ENCODE data around the gene SNAP47. TPM values are rescaled to one million over a fixed set of nuclear protein-coding genes. Genes with fewer than 3 reads are reported as not detected.

The SNAP47 gene
- total and polyA plus RNA-seq, 9 of the 15 experiments (the other 6 are each of a cell fraction or from before 2014, with no cell fraction given): 2.5 to 41.3 (median 32.6) TPM

DNA sequence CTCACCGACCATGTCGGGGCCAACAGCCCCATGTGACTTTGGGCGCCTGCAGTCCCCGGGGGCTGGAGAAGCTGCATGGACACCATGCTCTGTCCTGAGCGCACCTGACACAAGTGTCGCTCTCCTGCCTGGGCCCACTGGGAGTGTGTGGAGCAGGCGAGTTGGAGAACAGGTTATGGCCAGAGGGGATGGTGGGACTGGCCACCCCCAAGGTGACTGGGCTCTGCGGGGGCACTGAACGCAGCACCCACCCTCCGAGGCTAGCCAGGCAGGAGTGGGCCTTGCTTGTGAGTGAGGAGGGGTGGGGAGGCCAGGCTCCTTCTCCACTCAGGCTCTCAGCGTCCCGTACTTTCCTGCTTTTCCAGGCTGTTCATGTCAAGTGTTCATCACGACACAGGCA lies 35.6 kb downstream of the SNAP47 start:
- ChIA-PET CTCF (ENCODE audit: low intra/inter-chr PET ratio) (interaction anchor here (0.7 kb wide), 1 partner anchor 1363 kb away, joined by 4 read pairs; no protein-coding TSS in a partner anchor), POLR2A (interaction anchor here (0.6 kb wide), 1 partner anchor 38 kb away, joined by 3 read pairs; no protein-coding TSS in a partner anchor)
- H3K4me2 ChIP-seq (ENCODE audit: insufficient read depth, low read length): no peak overlapping the region
- WGBS (ENCODE audit: insufficient coverage, low coverage, missing lambda C conversion rate): 89% methylated on average over 13 of the region's 13 CpGs
- ATAC-seq (no peak), FAIRE-seq (no peak), DNase-seq (ENCODE audit: extremely low read depth in 1 of 4, low spot score in 3 of 4) (no peak)
- H3K4me1 ChIP-seq (replicated peaks in 1 of 2; ENCODE audit: control insufficient read depth in 2 of 2, insufficient read depth in 2 of 2, low read length in 2 of 2): peaks cover 0 to 7% of the 10 kb centered on the region in 2 experiments; a peak in 1 of 5 replicates
- H3K27me3 ChIP-seq (ENCODE audit: control insufficient read depth in 2 of 2, insufficient read depth in 2 of 2, low read length in 2 of 2): no peaks in the 10 kb centered on the region
- no peaks in the 10 kb centered on the region for H3K79me2 ChIP-seq (ENCODE audit: control insufficient read depth, insufficient read depth, low read length)
- intact Hi-C loops (cut with micrococcal nuclease): no loop called here
- H3K4me3 ChIP-seq: no peak overlapping the region
- H3K9me3 ChIP-seq (replicated peaks; ENCODE audit: control insufficient read depth, insufficient read depth, low read depth, low read length): no peaks in the 10 kb centered on the region
- BruUV-seq (replicated peaks): no TSS peak
- no peak overlapping the region for H3K27ac ChIP-seq (ENCODE audit: extremely low read depth, low read depth, low read length)
- peaks cover 3% of the 10 kb centered on the region for H3K9me1 ChIP-seq (ENCODE audit: control insufficient read depth, insufficient read depth, low read length)
- TF ChIP-seq ETV1 (tag; conservative IDR thresholded peaks at IDR 0.05; ENCODE audit: low read depth): no peak
- 0 out of 4 replicates have a peak overlapping the region, but pooled peaks of 1 of the 2 experiments have one; percentile 31 for H3K9ac ChIP-seq (ENCODE audit: insufficient read depth in 1 of 2, low read depth in 2 of 2, low read length in 2 of 2)
- 0 out of 2 replicates have a peak, but pooled peaks cover 6% of the 10 kb centered on the region for H4K20me1 ChIP-seq (replicated peaks; ENCODE audit: control insufficient read depth, insufficient read depth, low read length)
- H3K36me3 ChIP-seq (ENCODE audit: control insufficient read depth, insufficient read depth, low read length): peaks cover 48% of the 10 kb centered on the region; the same call in 2 of the 3 replicates
- in situ Hi-C loops (cut with MboI): no loop called here
- no peak overlapping the region for H2AFZ ChIP-seq (ENCODE audit: low read depth, low read length)

DNA sequence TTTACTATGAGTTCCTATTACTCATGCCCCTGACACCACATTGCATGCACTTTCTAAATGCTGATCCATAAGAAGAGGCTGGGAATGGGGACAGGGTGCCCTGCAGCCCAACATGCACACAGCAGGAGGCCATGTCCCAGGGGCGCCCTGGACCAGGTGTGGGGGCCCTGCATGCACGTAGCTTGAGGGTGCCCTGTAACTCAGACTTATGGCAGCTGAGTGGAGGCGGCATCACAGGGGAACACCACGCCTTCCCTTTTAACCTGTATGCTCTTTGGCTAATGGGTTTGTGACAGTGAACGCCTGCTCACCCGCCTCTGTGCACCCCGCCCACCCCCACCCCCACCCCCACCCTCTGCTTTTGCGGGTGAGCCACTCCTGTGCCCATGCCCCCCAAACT lies 36.1 kb downstream of the SNAP47 start:
- H3K79me2 ChIP-seq (ENCODE audit: control insufficient read depth, insufficient read depth, low read length): no peaks in the 10 kb centered on the region
- 0 out of 2 replicates have a peak, but pooled peaks cover 6% of the 10 kb centered on the region for H4K20me1 ChIP-seq (replicated peaks; ENCODE audit: control insufficient read depth, insufficient read depth, low read length)
- peaks cover 48% of the 10 kb centered on the region; the same call in 2 of the 3 replicates for H3K36me3 ChIP-seq (ENCODE audit: control insufficient read depth, insufficient read depth, low read length)
- H3K9me1 ChIP-seq (ENCODE audit: control insufficient read depth, insufficient read depth, low read length): peaks cover 3% of the 10 kb centered on the region
- intact Hi-C loops (cut with micrococcal nuclease): no loop called here
- no peak overlapping the region for H3K9ac ChIP-seq (ENCODE audit: insufficient read depth in 1 of 2, low read depth in 2 of 2, low read length in 2 of 2)
- H2AFZ ChIP-seq (ENCODE audit: low read depth, low read length): no peak overlapping the region
- FAIRE-seq (no peak), DNase-seq (ENCODE audit: extremely low read depth in 1 of 4, low spot score in 3 of 4) (no peak), ATAC-seq (no peak)
- no peak overlapping the region for H3K27ac ChIP-seq (ENCODE audit: extremely low read depth, low read depth, low read length)
- no peak overlapping the region for H3K4me3 ChIP-seq
- 87% methylated on average over 5 of the region's 8 CpGs for WGBS (ENCODE audit: insufficient coverage, low coverage, missing lambda C conversion rate)
- H3K9me3 ChIP-seq (replicated peaks; ENCODE audit: control insufficient read depth, insufficient read depth, low read depth, low read length): no peaks in the 10 kb centered on the region
- H3K4me2 ChIP-seq (ENCODE audit: insufficient read depth, low read length): no peak overlapping the region
- ChIA-PET CTCF (ENCODE audit: low intra/inter-chr PET ratio) (no interaction called here), POLR2A (no interaction called here)
- in situ Hi-C loops (cut with MboI): no loop called here
- peaks cover 0 to 7% of the 10 kb centered on the region in 2 experiments; a peak in 1 of 5 replicates for H3K4me1 ChIP-seq (replicated peaks in 1 of 2; ENCODE audit: control insufficient read depth in 2 of 2, insufficient read depth in 2 of 2, low read length in 2 of 2)
- no TSS peak for BruUV-seq (replicated peaks)
- H3K27me3 ChIP-seq (ENCODE audit: control insufficient read depth in 2 of 2, insufficient read depth in 2 of 2, low read length in 2 of 2): no peaks in the 10 kb centered on the region
- TF ChIP-seq CHCHD3 (CRISPR knock-in tag; IDR thresholded peaks at IDR 0.05) (no peak), TAL1 (IDR thresholded peaks at IDR 0.05) (no peak), CREBBP (IDR thresholded peaks at IDR 0.05; ENCODE audit: low read depth, low read length) (no peak), GTF2A2 (tag; IDR thresholded peaks at IDR 0.05) (no peak), MAZ (CRISPR knock-in tag; conservative IDR thresholded peaks at IDR 0.05 in 1 of 2, IDR thresholded peaks at IDR 0.05 in 1 of 2) (no peak)
- TF ChIP-seq, protein P1, sequence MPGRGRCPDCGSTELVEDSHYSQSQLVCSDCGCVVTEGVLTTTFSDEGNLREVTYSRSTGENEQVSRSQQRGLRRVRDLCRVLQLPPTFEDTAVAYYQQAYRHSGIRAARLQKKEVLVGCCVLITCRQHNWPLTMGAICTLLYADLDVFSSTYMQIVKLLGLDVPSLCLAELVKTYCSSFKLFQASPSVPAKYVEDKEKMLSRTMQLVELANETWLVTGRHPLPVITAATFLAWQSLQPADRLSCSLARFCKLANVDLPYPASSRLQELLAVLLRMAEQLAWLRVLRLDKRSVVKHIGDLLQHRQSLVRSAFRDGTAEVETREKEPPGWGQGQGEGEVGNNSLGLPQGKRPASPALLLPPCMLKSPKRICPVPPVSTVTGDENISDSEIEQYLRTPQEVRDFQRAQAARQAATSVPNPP (IDR thresholded peaks at IDR 0.05; ENCODE audit: borderline replicate concordance, insufficient read depth, insufficient read length): no peak
- TF ChIP-seq, protein P2, sequence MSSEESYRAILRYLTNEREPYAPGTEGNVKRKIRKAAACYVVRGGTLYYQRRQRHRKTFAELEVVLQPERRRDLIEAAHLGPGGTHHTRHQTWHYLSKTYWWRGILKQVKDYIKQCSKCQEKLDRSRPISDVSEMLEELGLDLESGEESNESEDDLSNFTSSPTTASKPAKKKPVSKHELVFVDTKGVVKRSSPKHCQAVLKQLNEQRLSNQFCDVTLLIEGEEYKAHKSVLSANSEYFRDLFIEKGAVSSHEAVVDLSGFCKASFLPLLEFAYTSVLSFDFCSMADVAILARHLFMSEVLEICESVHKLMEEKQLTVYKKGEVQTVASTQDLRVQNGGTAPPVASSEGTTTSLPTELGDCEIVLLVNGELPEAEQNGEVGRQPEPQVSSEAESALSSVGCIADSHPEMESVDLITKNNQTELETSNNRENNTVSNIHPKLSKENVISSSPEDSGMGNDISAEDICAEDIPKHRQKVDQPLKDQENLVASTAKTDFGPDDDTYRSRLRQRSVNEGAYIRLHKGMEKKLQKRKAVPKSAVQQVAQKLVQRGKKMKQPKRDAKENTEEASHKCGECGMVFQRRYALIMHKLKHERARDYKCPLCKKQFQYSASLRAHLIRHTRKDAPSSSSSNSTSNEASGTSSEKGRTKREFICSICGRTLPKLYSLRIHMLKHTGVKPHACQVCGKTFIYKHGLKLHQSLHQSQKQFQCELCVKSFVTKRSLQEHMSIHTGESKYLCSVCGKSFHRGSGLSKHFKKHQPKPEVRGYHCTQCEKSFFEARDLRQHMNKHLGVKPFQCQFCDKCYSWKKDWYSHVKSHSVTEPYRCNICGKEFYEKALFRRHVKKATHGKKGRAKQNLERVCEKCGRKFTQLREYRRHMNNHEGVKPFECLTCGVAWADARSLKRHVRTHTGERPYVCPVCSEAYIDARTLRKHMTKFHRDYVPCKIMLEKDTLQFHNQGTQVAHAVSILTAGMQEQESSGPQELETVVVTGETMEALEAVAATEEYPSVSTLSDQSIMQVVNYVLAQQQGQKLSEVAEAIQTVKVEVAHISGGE (CRISPR knock-in tag; IDR thresholded peaks at IDR 0.05): no peak
